Measurements from ENCODE around the gene GRXCR1. TPM values are rescaled to one million over a fixed set of nuclear protein-coding genes. Genes with fewer than 3 reads are reported as not detected.

Gene GRXCR1
- total and polyA plus RNA-seq, 2 experiments from 2014 or later = not detected

- TF ChIP-seq, protein P1, sequence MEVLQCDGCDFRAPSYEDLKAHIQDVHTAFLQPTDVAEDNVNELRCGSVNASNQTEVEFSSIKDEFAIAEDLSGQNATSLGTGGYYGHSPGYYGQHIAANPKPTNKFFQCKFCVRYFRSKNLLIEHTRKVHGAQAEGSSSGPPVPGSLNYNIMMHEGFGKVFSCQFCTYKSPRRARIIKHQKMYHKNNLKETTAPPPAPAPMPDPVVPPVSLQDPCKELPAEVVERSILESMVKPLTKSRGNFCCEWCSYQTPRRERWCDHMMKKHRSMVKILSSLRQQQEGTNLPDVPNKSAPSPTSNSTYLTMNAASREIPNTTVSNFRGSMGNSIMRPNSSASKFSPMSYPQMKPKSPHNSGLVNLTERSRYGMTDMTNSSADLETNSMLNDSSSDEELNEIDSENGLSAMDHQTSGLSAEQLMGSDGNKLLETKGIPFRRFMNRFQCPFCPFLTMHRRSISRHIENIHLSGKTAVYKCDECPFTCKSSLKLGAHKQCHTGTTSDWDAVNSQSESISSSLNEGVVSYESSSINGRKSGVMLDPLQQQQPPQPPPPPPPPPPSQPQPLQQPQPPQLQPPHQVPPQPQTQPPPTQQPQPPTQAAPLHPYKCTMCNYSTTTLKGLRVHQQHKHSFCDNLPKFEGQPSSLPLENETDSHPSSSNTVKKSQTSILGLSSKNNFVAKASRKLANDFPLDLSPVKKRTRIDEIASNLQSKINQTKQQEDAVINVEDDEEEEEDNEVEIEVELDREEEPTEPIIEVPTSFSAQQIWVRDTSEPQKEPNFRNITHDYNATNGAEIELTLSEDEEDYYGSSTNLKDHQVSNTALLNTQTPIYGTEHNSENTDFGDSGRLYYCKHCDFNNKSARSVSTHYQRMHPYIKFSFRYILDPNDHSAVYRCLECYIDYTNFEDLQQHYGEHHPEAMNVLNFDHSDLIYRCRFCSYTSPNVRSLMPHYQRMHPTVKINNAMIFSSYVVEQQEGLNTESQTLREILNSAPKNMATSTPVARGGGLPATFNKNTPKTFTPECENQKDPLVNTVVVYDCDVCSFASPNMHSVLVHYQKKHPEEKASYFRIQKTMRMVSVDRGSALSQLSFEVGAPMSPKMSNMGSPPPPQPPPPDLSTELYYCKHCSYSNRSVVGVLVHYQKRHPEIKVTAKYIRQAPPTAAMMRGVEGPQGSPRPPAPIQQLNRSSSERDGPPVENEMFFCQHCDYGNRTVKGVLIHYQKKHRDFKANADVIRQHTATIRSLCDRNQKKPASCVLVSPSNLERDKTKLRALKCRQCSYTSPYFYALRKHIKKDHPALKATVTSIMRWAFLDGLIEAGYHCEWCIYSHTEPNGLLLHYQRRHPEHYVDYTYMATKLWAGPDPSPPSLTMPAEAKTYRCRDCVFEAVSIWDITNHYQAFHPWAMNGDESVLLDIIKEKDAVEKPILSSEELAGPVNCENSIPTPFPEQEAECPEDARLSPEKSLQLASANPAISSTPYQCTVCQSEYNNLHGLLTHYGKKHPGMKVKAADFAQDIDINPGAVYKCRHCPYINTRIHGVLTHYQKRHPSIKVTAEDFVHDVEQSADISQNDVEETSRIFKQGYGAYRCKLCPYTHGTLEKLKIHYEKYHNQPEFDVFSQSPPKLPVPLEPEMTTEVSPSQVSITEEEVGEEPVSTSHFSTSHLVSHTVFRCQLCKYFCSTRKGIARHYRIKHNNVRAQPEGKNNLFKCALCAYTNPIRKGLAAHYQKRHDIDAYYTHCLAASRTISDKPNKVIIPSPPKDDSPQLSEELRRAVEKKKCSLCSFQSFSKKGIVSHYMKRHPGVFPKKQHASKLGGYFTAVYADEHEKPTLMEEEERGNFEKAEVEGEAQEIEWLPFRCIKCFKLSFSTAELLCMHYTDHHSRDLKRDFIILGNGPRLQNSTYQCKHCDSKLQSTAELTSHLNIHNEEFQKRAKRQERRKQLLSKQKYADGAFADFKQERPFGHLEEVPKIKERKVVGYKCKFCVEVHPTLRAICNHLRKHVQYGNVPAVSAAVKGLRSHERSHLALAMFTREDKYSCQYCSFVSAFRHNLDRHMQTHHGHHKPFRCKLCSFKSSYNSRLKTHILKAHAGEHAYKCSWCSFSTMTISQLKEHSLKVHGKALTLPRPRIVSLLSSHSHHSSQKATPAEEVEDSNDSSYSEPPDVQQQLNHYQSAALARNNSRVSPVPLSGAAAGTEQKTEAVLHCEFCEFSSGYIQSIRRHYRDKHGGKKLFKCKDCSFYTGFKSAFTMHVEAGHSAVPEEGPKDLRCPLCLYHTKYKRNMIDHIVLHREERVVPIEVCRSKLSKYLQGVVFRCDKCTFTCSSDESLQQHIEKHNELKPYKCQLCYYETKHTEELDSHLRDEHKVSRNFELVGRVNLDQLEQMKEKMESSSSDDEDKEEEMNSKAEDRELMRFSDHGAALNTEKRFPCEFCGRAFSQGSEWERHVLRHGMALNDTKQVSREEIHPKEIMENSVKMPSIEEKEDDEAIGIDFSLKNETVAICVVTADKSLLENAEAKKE (CRISPR knock-in tag; IDR thresholded peaks at IDR 0.05) = no peak
- TF ChIP-seq ZNF331 (CRISPR knock-in tag; IDR thresholded peaks at IDR 0.05; ENCODE audit: low read depth) = no peak
- TF ChIP-seq JUNB (IDR thresholded peaks at IDR 0.05; ENCODE audit: unreplicated experiment) = no peak
- TF ChIP-seq ZNF114 (CRISPR knock-in tag; IDR thresholded peaks at IDR 0.05) = no peak
Observed at GRCh38 chr4:42955746-42956505, 63.4 kb downstream of the GRXCR1 start (continued).

- H3K27ac Mint-ChIP-seq = no peak overlapping the region
- no peaks in the 10 kb centered on the region for H3K79me2 ChIP-seq (replicated peaks; ENCODE audit: insufficient read depth)
- no peak overlapping the region for H3K4me3 Mint-ChIP-seq
- TF ChIP-seq CTCF (conservative IDR thresholded peaks at IDR 0.05; ENCODE audit: low read depth in 2 of 2) = peak; percentile 42 to 61
- no peak for TF ChIP-seq STAT1 (IDR thresholded peaks at IDR 0.05; ENCODE audit: unreplicated experiment)
- H3F3A ChIP-seq (replicated peaks; ENCODE audit: low read depth) = no peaks in the 10 kb centered on the region
- H3K36me3 Mint-ChIP-seq (ENCODE audit: low read depth) = peaks cover 10% of the 10 kb centered on the region; the same call in 2 of the 3 replicates
- H3K36me3 ChIP-seq (ENCODE audit: insufficient read depth) = no peaks in the 10 kb centered on the region
- H3K4me2 ChIP-seq = no peak overlapping the region
- H3K9me2 ChIP-seq (ENCODE audit: insufficient read depth) = no peaks in the 10 kb centered on the region; the same call in 1 of the 2 replicates
- ATAC-seq = no peak
- peaks cover 2% of the 10 kb centered on the region for H3K27me3 Mint-ChIP-seq (ENCODE audit: insufficient read depth, low read depth, poor library complexity)
- H3K4me1 Mint-ChIP-seq = peaks cover 4% of the 10 kb centered on the region; the same call in 1 of the 3 replicates
- peak; percentile 7 for DNase-seq (ENCODE audit: low spot score)
- H3K4me1 ChIP-seq (ENCODE audit: insufficient read depth) = no peaks in the 10 kb centered on the region
- H3K4me3 ChIP-seq = no peak overlapping the region
- H3K27ac ChIP-seq (ENCODE audit: low read depth) = no peak overlapping the region
- no peaks in the 10 kb centered on the region for H3K27me3 ChIP-seq (ENCODE audit: insufficient read depth)
- H2AFZ ChIP-seq = no peak overlapping the region
- no peaks in the 10 kb centered on the region for H4K20me1 ChIP-seq (replicated peaks; ENCODE audit: insufficient read depth)
- H3K9me3 Mint-ChIP-seq = peaks cover 16% of the 10 kb centered on the region
Observed at GRCh38 chr4:42965326-42965725, 72.8 kb downstream of the GRXCR1 start.
